Subcutaneous abdominal adipose tissue (tissue), 5 donors: ENCODE measurements around the gene UBR3.
"Not testable (repeated sequence)": the region's sequence is repeated elsewhere in the genome, so short reads cannot be mapped to it uniquely, and the experiment has no call there.

Experiments used
- H3K27ac ChIP-seq: one replicate; pipeline ENCODE4 v1.7.0; 2013; ENCODE audit warnings: low read depth, mild to moderate bottlenecking, inconsistent platforms, low read length, moderate library complexity
- H3K27me3 ChIP-seq, 5 donors: one replicate each; pipeline ENCODE4 v1.7.0; 2013; ENCODE audit warnings: low read length in 5 of 5, inconsistent platforms in 1 of 5; ENCODE audit not compliant: control insufficient read depth in 5 of 5, insufficient read depth in 4 of 5
- H3K36me3 ChIP-seq, 5 donors: one replicate each; pipeline ENCODE4 v1.7.0; 2013; ENCODE audit warnings: low read length in 5 of 5; ENCODE audit not compliant: control insufficient read depth in 5 of 5, insufficient read depth in 5 of 5
- H3K4me1 ChIP-seq, 5 donors: one replicate each; pipeline ENCODE4 v1.7.0; 2013; ENCODE audit warnings: low read length in 5 of 5, mild to moderate bottlenecking in 3 of 5, moderate library complexity in 1 of 5; ENCODE audit not compliant: control insufficient read depth in 5 of 5, insufficient read depth in 5 of 5
- H3K4me3 ChIP-seq, 5 donors: one replicate each; pipeline ENCODE4 v1.7.0; 2013; ENCODE audit warnings: low read length in 5 of 5, low read depth in 1 of 5
- H3K9ac ChIP-seq, 5 donors: one replicate each; pipeline ENCODE4 v1.7.0; 2013; ENCODE audit warnings: low read length in 5 of 5, mild to moderate bottlenecking in 4 of 5, moderate library complexity in 3 of 5
- H3K9me3 ChIP-seq, 5 donors: one replicate each; pipeline ENCODE4 v1.7.0; 2013; ENCODE audit warnings: low read length in 5 of 5; ENCODE audit not compliant: control insufficient read depth in 5 of 5
- donor health status: healthy.
- donor health status: healthy.
- donor health status: healthy.
- donor health status: healthy.
- donor health status: healthy.

Gene UBR3

GRCh38 chr2:169839954-169840746, 12.9 kb downstream of the UBR3 start:
- no peaks in the 10 kb centered on the region for H3K9me3 ChIP-seq
- H3K4me3 ChIP-seq, result no peak overlapping the region
- no peaks in the 10 kb centered on the region for H3K27me3 ChIP-seq
- H3K9ac ChIP-seq, result peak overlapping the region in 1 of 5 donors; percentile 11
- H3K4me1 ChIP-seq, result peaks cover 0 to 28% (median 27%) of the 10 kb centered on the region in 5 donors
- no peak overlapping the region for H3K27ac ChIP-seq
- peaks cover 0 to 9% (median 0%) of the 10 kb centered on the region in 5 donors for H3K36me3 ChIP-seq

GRCh38 chr2:169840747-169841142, 13.5 kb downstream of the UBR3 start:
- Histone ChIP-seq H3K9me3 (no peaks in the 10 kb centered on the region), H3K27me3 (no peaks in the 10 kb centered on the region), H3K27ac (no peak overlapping the region), H3K9ac (peak overlapping the region in 1 of 5 donors; percentile 11), H3K4me3 (no peak overlapping the region), H3K36me3 (peaks cover 0 to 9% (median 0%) of the 10 kb centered on the region in 5 donors), H3K4me1 (peaks cover 0 to 28% (median 25%) of the 10 kb centered on the region in 5 donors)

GRCh38 chr2:169841625-169842024, 14.4 kb downstream of the UBR3 start:
- not testable (repeated sequence) for H3K36me3 ChIP-seq, H3K27me3 ChIP-seq, H3K27ac ChIP-seq, H3K9ac ChIP-seq, H3K4me3 ChIP-seq, H3K9me3 ChIP-seq
- peaks cover 0 to 28% (median 25%) of the 10 kb centered on the region in 5 donors for H3K4me1 ChIP-seq

GRCh38 chr2:169845016-169845415, 17.8 kb downstream of the UBR3 start:
- peaks cover 0 to 2% (median 0%) of the 10 kb centered on the region in 5 donors for H3K9me3 ChIP-seq
- no peak overlapping the region for H3K27ac ChIP-seq
- no peaks in the 10 kb centered on the region for H3K27me3 ChIP-seq
- peaks cover 0 to 14% (median 9%) of the 10 kb centered on the region in 5 donors for H3K4me1 ChIP-seq
- H3K4me3 ChIP-seq, result no peak overlapping the region
- no peak overlapping the region for H3K9ac ChIP-seq
- H3K36me3 ChIP-seq, result peaks cover 0 to 9% (median 0%) of the 10 kb centered on the region in 5 donors

GRCh38 chr2:169848959-169849693, 21.9 kb downstream of the UBR3 start:
- not testable (repeated sequence) for H3K9ac ChIP-seq, H3K27me3 ChIP-seq, H3K36me3 ChIP-seq, H3K4me3 ChIP-seq, H3K27ac ChIP-seq, H3K4me1 ChIP-seq, H3K9me3 ChIP-seq

- peaks cover 0 to 2% (median 0%) of the 10 kb centered on the region in 5 donors for H3K9me3 ChIP-seq
- no peak overlapping the region for H3K9ac ChIP-seq
- H3K4me3 ChIP-seq, result no peak overlapping the region
- no peak overlapping the region for H3K27ac ChIP-seq
- H3K4me1 ChIP-seq, result peaks cover 0 to 6% (median 0%) of the 10 kb centered on the region in 5 donors
- peaks cover 0 to 3% (median 2%) of the 10 kb centered on the region in 5 donors for H3K36me3 ChIP-seq
- H3K27me3 ChIP-seq, result no peaks in the 10 kb centered on the region
Observed at GRCh38 chr2:169849710-169850109, 22.5 kb downstream of the UBR3 start.

GRCh38 chr2:169853041-169853668, 25.9 kb downstream of the UBR3 start:
- H3K27ac ChIP-seq, result no peak overlapping the region
- peaks cover 0 to 3% (median 0%) of the 10 kb centered on the region in 5 donors for H3K4me1 ChIP-seq
- peaks cover 0 to 2% (median 0%) of the 10 kb centered on the region in 5 donors for H3K9me3 ChIP-seq
- peaks cover 0 to 3% (median 2%) of the 10 kb centered on the region in 5 donors for H3K36me3 ChIP-seq
- H3K9ac ChIP-seq, result no peak overlapping the region
- no peaks in the 10 kb centered on the region for H3K27me3 ChIP-seq
- no peak overlapping the region for H3K4me3 ChIP-seq

GRCh38 chr2:169855281-169856258, 28.3 kb downstream of the UBR3 start:
- not testable (repeated sequence) for H3K9ac ChIP-seq, H3K36me3 ChIP-seq, H3K27me3 ChIP-seq, H3K27ac ChIP-seq, H3K4me1 ChIP-seq, H3K9me3 ChIP-seq, H3K4me3 ChIP-seq

- H3K4me3 ChIP-seq, result no peak overlapping the region
- no peaks in the 10 kb centered on the region for H3K36me3 ChIP-seq
- peaks cover 0 to 8% (median 0%) of the 10 kb centered on the region in 5 donors for H3K4me1 ChIP-seq
- H3K27me3 ChIP-seq, result no peaks in the 10 kb centered on the region
- no peaks in the 10 kb centered on the region for H3K9me3 ChIP-seq
- no peak overlapping the region for H3K27ac ChIP-seq
- no peak overlapping the region for H3K9ac ChIP-seq
Observed at GRCh38 chr2:169859423-169859822, 32.2 kb downstream of the UBR3 start.
